Parathyroid adenoma (tissue), 2 donors: ENCODE measurements around the gene CSF3R.

Experiments used
- H2AFZ ChIP-seq: fragments of 300-600 bp; sonication (generic); one replicate; pipeline ENCODE4 v1.7.0; 2017; ENCODE audit warnings: antibody characterized with exemption, mild to moderate bottlenecking
- H3K27ac ChIP-seq: fragments of 300-600 bp; sonication (generic); one replicate; pipeline ENCODE4 v1.7.0; 2017
- H3K27me3 ChIP-seq: fragments of 300-600 bp; sonication (generic); one replicate; pipeline ENCODE4 v1.7.0; 2017; ENCODE audit warnings: low read length; ENCODE audit not compliant: control insufficient read depth, insufficient read depth
- H3K36me3 ChIP-seq: fragments of 300-600 bp; sonication (generic); one replicate; pipeline ENCODE4 v1.7.0; 2017; ENCODE audit warnings: low read length; ENCODE audit not compliant: control insufficient read depth, insufficient read depth
- H3K4me1 ChIP-seq: fragments of 300-600 bp; sonication (generic); one replicate; pipeline ENCODE4 v1.7.0; 2017; ENCODE audit warnings: control low read depth
- H3K4me2 ChIP-seq: fragments of 300-600 bp; sonication (generic); one replicate; pipeline ENCODE4 v1.7.0; 2017; ENCODE audit warnings: low read length
- H3K4me3 ChIP-seq: fragments of 300-600 bp; sonication (generic); one replicate; pipeline ENCODE4 v1.7.0; 2017; ENCODE audit warnings: low read depth, low read length
- H3K79me2 ChIP-seq: fragments of 300-600 bp; sonication (generic); one replicate; pipeline ENCODE4 v1.7.0; 2017; ENCODE audit warnings: control low read depth
- H3K9ac ChIP-seq: fragments of 300-600 bp; sonication (generic); one replicate; pipeline ENCODE4 v1.7.0; 2017; ENCODE audit warnings: mild to moderate bottlenecking
- H3K9me3 ChIP-seq: fragments of 300-600 bp; sonication (generic); one replicate; pipeline ENCODE4 v1.7.0; 2017; ENCODE audit warnings: low read length; ENCODE audit not compliant: control insufficient read depth
- TF ChIP-seq, protein P1 (sequence below): fragments of 300-600 bp; sonication (generic); IDR thresholded peaks from one replicate; pipeline ENCODE4 v1.7.0; 2017; ENCODE audit warnings: antibody characterized with exemption, mild to moderate bottlenecking
- donor health status: primary hyperparathyroidism.

CSF3R gene

DNA sequence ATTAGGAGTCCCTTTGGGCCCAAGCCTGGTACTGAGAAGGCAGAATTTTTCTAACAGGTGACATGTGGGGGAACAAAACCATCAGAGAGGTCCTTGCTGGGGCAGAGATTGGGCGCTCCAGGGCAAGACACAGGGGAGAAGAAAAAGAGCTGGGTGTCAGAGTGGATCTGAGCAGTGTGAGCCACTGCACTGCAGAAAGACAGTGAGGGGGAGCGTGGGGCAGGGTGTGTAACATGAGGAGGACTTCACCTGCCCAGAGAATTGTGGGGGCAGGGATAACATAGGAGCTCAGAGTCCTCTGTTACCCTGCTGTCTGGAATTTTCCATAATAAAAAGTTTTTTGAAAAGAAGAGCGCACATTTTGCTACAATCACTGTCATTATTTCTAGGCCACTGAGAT is 25.5 kb upstream of the CSF3R start:
- no peak overlapping the region for H3K4me3 ChIP-seq
- no peak overlapping the region for H2AFZ ChIP-seq
- H3K27ac ChIP-seq, result no peak overlapping the region
- H3K79me2 ChIP-seq, result no peaks in the 10 kb centered on the region
- H3K27me3 ChIP-seq, result no peaks in the 10 kb centered on the region
- TF ChIP-seq, protein P1, sequence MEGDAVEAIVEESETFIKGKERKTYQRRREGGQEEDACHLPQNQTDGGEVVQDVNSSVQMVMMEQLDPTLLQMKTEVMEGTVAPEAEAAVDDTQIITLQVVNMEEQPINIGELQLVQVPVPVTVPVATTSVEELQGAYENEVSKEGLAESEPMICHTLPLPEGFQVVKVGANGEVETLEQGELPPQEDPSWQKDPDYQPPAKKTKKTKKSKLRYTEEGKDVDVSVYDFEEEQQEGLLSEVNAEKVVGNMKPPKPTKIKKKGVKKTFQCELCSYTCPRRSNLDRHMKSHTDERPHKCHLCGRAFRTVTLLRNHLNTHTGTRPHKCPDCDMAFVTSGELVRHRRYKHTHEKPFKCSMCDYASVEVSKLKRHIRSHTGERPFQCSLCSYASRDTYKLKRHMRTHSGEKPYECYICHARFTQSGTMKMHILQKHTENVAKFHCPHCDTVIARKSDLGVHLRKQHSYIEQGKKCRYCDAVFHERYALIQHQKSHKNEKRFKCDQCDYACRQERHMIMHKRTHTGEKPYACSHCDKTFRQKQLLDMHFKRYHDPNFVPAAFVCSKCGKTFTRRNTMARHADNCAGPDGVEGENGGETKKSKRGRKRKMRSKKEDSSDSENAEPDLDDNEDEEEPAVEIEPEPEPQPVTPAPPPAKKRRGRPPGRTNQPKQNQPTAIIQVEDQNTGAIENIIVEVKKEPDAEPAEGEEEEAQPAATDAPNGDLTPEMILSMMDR, result no peak
- no peak overlapping the region for H3K9ac ChIP-seq
- no peaks in the 10 kb centered on the region for H3K9me3 ChIP-seq
- H3K4me2 ChIP-seq, result no peak overlapping the region
- no peaks in the 10 kb centered on the region for H3K36me3 ChIP-seq
- no peaks in the 10 kb centered on the region for H3K4me1 ChIP-seq

DNA sequence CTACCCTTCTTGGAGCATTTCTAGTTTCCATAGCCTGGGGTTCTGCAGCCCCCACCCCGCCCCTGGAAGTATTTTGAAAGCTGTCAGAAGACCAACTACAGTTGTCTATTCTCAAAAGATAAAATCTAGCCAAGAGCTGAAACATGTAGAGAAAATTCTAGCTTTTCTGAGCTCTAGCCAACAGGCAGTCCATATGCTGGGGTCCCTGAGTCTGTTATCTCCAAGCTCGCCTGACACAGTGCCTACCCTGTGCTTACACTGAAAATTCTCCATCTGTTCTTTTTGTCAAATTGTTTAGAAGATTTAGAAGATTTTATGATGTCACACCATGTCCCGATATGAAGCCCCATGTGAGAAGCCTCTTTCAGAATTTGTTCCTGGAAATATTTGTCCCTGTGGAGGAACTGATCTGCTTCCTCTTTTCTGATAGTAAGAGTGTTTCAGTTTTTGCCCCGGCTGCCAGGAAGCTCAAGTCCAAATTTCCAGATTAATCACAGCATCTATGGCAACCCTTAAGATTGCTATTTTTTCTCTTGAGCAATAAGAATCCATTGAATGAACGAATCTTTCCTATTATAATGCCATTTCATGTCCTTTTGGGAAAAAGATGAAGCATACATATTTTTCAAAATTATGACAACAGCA is 23.7 kb upstream of the CSF3R start:
- Histone ChIP-seq H3K79me2 (no peaks in the 10 kb centered on the region), H2AFZ (no peak overlapping the region), H3K9me3 (no peaks in the 10 kb centered on the region), H3K4me2 (no peak overlapping the region), H3K4me1 (no peaks in the 10 kb centered on the region), H3K27ac (no peak overlapping the region), H3K9ac (no peak overlapping the region), H3K27me3 (no peaks in the 10 kb centered on the region), H3K36me3 (no peaks in the 10 kb centered on the region), H3K4me3 (no peak overlapping the region)
- TF ChIP-seq, protein P1, result no peak

DNA sequence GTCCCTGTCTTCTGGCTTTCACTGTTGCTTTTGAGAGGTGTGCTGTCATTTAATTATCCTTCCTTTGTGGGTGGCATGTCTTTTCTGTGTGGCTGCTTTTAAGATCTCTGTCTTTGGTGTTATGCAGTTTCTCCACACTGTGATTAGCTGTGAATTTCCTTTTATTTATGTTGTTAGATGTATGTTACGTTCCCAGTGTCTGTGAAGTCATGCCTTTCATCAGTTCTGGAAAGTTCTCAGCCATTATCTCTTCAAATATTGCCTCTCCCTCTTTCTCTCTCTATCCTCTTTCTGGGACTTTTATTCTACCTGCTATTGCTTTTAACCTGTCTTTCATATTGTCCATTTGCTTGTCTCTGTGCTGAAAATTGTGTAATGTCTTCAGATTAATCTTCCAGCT is 21.0 kb upstream of the CSF3R start:
- no peaks in the 10 kb centered on the region for H3K36me3 ChIP-seq
- no peaks in the 10 kb centered on the region for H3K27me3 ChIP-seq
- H3K4me2 ChIP-seq, result no peak overlapping the region
- no peak overlapping the region for H2AFZ ChIP-seq
- no peaks in the 10 kb centered on the region for H3K9me3 ChIP-seq
- no peaks in the 10 kb centered on the region for H3K4me1 ChIP-seq
- H3K9ac ChIP-seq, result no peak overlapping the region
- no peaks in the 10 kb centered on the region for H3K79me2 ChIP-seq
- H3K27ac ChIP-seq, result no peak overlapping the region
- TF ChIP-seq, protein P1, result no peak
- H3K4me3 ChIP-seq, result no peak overlapping the region

DNA sequence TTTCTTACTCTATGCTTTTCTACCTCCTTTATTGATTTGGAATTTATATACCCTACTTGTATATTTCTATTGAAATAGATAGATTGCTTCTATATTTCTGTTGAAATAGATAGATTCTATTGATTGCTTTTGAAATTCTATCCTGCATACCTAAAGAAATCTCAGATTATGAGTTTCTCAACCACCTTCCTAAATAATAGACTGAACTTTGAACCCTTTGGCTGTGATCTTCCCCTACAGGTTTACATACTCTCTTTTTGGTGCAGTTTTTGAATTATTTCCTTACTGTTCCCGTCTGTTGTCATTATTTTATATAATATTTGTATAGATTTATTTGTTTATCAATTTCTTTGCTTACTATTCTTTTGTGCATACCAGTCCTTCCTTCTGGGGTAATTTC is 20.4 kb upstream of the CSF3R start:
- H3K27me3 ChIP-seq, result no peaks in the 10 kb centered on the region

More for the DNA sequence above, 20.4 kb upstream of the CSF3R start:
- Histone ChIP-seq H3K27ac (no peak overlapping the region), H3K36me3 (no peaks in the 10 kb centered on the region), H3K4me3 (no peak overlapping the region), H3K4me2 (no peak overlapping the region), H3K79me2 (no peaks in the 10 kb centered on the region), H3K4me1 (no peaks in the 10 kb centered on the region), H2AFZ (no peak overlapping the region), H3K9ac (no peak overlapping the region), H3K9me3 (no peaks in the 10 kb centered on the region)
- TF ChIP-seq, protein P1, result no peak
